Measurements from ENCODE around the gene COA1.

- TF ChIP-seq POLR2A (IDR thresholded peaks at IDR 0.05) (no peak), CTCF (IDR thresholded peaks at IDR 0.05) (no peak)
Observed at GRCh38 chr7:43727003-43727402, 2.3 kb downstream of the COA1 start.
